Amniotic epithelial cell (primary cell): ENCODE results near the gene AKAP14.
"Not testable (repeated sequence)": the region's sequence is repeated elsewhere in the genome, so short reads cannot be mapped to it uniquely, and the experiment has no call there.

Experiments used
- DNase-seq: peaks from one replicate; pipeline ENCODE4 v3.0.0-alpha.2; 2010; ENCODE audit warnings: low read depth

Gene AKAP14

DNA sequence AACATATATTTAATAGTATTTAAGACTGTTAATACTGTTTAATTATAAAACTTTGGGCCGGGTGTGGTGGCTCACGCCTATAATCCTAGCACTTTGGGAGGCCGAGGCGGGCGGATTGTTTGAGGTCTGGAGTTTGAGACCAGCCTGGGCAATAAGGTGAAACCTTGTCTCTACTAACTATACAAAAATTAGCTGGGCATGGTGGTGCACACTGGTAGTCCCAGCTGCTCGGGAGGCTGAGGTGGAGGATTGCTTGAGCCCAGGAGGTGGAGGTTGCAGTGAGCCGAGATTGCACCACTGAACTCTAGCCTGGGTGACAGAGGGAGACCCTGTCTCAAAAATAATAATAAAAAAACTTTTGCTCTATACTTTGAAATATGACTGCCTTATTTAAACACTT lies 26.7 kb downstream of the AKAP14 start:
- DNase-seq, result not testable (repeated sequence)

DNA sequence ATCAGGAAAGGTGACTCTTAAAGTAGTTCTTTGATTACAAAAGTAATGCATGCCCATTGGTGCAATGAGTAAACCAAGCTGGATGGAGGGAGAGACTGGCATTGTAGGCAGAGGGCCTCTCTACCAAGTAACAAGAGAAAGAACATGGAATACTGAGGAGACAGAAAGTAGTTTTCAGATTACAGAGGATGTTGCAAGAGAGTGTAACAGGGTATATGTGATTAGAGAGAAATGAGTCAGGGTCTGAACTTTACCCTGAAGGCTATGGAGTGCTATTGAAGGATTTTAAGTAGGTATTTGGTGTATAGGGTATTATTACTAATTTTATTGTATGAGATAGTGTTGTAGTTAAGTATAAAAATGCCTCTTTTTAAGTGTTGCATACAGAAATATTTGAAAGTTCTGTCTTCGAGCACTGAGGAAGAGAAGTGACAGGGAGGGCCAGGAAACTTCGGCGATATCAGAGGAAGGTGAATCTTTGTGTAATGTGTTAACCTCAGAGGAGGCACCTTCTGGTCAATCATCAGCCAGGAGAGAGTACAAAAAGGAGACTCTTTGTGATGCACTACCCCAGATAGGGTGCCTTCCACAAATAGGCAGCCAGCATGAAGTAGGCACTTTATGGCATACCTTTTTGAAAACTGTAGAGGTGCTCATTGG lies 39.7 kb downstream of the AKAP14 start:
- DNase-seq, result no peak

DNA sequence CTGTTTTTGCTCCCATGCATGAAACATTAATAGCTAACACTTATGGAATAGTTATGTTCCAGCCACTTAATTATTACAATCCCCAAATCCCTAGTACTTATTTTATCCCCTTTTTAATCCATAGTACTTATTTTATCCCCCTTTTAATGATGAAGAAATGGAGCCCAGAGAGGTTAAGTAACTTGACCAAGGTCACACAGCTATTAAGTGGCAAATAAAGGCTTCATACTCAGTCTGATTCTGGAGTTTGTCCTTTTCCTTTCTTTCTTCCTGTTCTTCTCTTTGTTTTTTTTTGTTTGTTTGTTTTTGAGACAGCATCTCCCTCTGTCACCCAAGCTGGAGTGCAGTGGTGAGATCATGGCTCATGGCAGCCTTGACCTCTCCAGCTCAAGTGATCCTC lies 45.6 kb downstream of the AKAP14 start:
- DNase-seq, result no peak

DNA sequence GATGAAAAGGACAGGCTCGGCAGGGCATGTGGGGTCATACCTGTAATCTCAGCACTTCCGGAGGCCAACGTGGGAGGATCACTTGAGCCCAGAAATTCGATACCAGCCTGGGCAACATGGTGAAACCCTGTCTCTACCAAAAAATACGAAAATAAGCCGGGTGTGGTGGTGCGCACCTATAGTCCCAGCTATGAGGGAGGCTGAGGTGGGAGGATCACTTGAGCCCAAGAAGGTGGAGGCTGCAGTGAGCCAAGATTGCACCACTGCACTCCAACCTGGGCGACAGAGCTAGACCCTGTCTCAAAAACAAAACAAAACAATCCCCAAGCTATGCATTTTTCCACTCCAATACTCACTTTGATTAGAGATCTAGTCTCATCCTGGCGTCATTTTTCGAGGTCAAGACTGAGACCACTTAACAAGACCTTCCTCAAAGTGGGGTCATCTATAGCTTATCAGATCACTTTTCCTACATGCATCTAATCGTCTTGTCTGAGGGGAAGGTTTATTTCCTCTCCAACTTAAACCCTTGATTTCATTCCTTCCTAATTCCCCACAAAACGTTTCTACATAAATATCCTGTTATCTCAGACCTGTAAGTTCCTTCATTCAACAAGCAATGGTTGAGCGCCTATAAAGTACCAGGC lies 46.6 kb downstream of the AKAP14 start:
- no peak for DNase-seq

DNA sequence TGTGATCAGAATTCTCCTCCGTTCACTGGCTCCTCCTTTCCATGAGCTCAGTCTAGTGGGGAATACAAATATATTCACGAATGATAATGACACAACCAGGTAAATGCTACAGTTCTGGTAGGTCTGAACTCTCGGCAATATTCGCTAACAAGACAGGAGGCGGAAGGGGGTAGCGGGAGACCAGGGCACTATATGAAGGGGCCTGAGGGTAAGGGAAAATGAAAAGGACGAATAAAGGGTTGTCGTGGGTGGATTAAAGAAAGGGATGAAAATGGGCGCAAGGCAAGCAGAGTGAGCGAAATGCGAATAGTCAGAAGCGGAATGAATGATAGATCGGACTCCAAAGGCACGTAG lies 47.1 kb downstream of the AKAP14 start:
- no peak for DNase-seq

DNA sequence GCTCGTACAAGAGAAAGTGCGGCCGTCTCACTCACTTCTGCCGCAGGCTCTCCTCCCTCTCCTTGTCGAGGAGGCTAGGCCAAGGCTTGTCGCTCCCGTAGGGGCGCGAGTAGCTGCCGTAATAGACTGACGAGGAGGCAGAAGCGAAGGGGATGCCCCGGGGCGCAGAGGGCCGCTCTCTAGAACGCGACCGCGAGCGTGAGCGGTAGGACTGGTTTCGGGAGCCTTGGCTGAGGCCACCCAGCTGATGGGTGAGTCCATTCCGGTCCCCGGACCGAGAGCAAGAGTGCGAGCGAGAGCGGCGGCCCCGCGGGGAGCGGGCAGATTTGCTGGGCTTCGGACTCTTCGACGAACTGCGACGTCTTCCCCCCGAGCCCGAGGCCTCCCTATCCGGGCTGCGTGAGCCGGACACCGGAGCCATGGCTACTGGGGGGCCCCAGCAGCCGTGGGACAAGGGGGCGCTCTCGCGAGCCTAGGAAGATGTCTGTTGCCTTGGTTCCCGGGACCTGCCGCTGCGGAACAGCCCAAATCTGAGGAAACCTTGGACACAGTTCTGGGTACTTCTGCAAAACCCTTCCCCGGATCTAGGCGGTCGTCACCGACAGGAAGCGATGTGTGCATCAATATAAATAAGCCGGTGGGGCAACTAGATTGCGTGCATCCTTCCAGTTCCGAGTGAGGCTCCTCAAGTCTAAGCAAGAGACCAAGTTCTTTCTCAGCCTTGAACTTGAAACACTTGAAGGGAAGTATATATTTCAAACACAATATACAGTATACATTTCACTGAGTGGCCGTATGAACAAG lies 47.7 kb downstream of the AKAP14 start, which contains the start of gene NKAP:
Gene NKAP, minus strand, starts transcription at position 567 of the 804 bp plus-strand sequence. Its CDS starts 146 bp downstream, at position 421.
- DNase-seq, result peak; percentile 92

DNA sequence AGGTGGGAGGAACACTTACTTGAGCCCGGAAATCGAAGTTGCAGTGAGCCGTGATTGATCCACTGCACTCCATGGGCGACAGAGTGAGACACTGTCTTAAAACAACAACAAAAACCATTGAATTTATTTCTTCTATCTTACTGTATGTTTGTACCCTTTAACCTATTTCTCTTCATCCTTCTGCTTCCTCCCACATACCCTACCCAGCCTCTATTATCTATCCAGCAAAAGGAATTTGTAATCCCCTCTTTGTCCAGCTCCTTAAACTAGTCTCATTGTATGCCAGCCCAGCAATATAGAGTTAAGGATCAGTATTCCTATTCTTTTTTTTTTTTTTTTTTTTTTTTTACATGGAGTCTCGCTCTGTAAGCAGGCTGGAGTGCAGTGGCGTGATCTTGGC lies 49.8 kb downstream of the AKAP14 start:
- no peak for DNase-seq

DNA sequence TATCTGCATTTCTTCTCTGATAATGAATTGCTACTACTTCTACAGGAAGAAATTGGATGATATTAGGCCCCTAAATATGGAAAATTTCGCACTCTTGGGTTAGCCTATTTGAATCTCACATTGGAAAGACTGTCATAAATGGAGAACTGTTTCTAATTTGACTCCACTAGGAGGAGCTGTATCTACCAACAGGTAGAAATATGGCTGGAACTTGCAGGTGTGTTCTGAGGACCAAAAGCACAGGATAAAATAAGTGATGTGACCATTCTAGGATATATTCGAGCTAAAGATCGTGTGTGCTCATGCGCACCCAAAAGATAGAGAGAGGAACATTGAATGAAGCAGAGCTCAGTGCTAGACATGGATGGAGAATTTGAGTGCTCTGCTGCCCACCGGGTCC lies 52.7 kb downstream of the AKAP14 start:
- DNase-seq, result no peak

DNA sequence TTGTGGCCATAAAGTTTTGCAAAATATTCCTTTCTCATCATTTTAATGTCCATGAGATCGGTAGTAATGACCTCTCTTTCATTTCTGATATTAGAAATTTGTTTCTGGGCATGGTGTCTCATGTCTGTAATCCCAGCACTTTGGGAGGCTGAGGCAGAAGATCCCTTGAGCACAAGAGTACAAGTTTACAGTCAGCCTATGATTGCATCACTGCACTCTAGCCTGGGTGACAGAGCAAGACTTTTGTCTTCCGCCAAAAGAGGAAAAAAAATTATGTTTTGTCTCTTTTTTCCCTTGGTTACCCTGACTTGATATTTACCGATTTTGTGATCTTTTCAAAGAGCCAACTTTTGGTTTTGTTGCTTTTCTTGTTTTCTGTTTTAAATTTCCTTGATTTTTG lies 58.7 kb downstream of the AKAP14 start:
- DNase-seq, result no peak

DNA sequence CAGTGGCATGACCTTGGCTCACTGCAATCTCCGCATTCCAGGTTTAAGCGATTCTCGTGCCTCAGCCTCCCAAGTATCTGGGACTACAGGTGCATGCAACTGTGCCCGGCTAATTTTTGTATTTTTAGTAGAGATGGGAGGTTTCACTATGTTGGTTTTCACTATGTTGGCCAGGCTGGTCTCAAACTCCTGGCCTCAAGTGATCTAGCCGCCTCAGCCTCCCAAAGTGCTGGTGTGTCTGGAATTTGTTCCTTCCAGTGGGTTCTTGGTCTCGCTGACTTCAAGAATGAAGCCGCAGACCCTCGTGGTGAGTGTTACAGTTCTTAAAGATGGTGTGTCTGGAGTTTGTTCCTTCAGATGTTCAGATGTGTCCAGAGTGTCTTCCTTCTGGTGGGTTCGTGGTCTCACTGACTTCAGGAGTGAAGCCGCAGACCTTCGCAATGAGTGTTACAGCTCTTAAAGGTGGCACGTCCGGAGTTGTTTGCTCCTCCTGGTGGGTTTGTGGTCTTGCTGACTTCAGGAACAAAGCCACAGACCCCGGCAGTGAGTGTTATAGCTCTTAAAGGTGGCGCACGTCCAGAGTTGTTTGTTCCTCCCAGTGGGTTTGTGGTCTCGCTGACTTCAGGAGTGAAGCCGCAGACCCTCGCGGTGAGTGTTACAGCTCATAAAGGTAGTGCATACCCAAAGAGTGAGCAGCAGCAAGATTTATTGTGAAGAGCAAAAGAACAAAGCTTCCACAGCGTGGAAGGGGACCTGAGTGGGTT lies 60.3 kb downstream of the AKAP14 start:
- DNase-seq, result not testable (repeated sequence)

DNA sequence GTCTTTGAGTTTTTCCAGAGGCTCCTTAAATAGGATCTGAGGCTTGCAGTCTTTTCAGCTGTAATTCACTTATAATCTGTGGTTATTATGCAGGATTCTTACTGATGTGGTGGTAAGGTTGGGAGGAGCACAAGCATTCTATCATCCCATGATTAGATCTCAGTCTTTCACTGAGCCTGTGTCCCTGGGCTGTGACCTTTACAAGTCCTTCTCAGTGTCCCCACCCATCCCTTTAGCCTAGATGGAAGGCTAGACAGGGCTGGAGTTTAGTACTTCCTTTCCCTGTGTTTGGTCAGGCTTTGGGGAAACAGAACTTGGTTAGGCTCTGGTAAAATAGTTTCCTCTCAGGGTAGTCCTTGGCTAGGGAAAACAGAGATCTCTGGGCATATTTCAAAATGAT lies 64.9 kb downstream of the AKAP14 start:
- DNase-seq, result no peak

DNA sequence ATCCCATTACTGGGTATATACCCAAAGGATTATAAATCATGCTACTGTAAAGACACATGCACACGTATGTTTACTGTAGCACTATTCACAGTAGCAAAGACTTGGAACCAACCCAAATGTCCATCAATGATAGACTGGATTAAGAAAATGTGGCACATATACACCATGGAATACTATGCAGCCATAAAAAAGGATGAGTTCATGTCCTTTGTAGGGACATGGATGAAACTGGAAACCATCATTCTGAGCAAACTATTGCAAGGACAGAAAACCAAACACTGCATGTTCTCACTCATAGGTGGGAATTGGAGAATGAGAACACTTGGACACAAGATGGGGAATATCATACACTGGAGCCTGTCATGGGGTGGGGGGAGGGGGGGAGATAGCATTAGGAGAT lies 71.1 kb downstream of the AKAP14 start:
- DNase-seq, result not testable (repeated sequence)
